H1 (cell line): ENCODE data around the gene PRR35.

ENCODE experiments used
- BCL11A ChIP-seq, 2 experiments: IDR thresholded peaks; one replicate each; pipeline ENCODE4 v1.6.1; 2011; ENCODE audit warnings: low read depth in 2 of 2, low read length in 2 of 2, mild to moderate bottlenecking in 2 of 2
- CEBPB ChIP-seq: IDR thresholded peaks from 2 replicates; pipeline ENCODE4 v1.6.1; 2012; ENCODE audit warnings: low read depth, low read length
- EP300 ChIP-seq, 2 experiments: IDR thresholded peaks; 1 replicate in 1 of 2; 2 replicates in 1 of 2; pipeline ENCODE4 v1.6.1; 2011 to 2012; ENCODE audit warnings: low read depth in 2 of 2, low read length in 2 of 2, mild to moderate bottlenecking in 2 of 2, borderline replicate concordance in 1 of 2, inconsistent platforms in 1 of 2, moderate library complexity in 1 of 2
- JUND ChIP-seq: IDR thresholded peaks from 2 replicates; pipeline ENCODE4 v1.6.1; 2011; ENCODE audit warnings: mild to moderate bottlenecking, improper control_type of control experiment, low read length
- POLR2AphosphoS5 ChIP-seq: IDR thresholded peaks from 2 replicates; pipeline ENCODE4 v1.6.1; 2011; ENCODE audit warnings: low read depth, low read length
- RXRA ChIP-seq: IDR thresholded peaks from 2 replicates; pipeline ENCODE4 v1.6.1; 2011; ENCODE audit warnings: low read depth, mild to moderate bottlenecking, low read length, moderate library complexity; ENCODE audit not compliant: insufficient read depth
- SIX5 ChIP-seq: IDR thresholded peaks from 2 replicates; pipeline ENCODE4 v1.6.1; 2011; ENCODE audit warnings: mild to moderate bottlenecking, low read depth, low read length
- TF ChIP-seq, protein P1 (sequence below): IDR thresholded peaks from 2 replicates; pipeline ENCODE4 v1.6.1; 2012; ENCODE audit warnings: inconsistent platforms
- TF ChIP-seq, protein P2 (sequence below), 3 experiments: IDR thresholded peaks; 1 replicate in 2 of 3; 2 replicates in 1 of 3; pipeline versions ENCODE4 v1.5.1 to v1.6.1; 2011; ENCODE audit warnings: low read length in 3 of 3, mild to moderate bottlenecking in 3 of 3, inconsistent platforms in 2 of 3, low read depth in 1 of 3, moderate library complexity in 1 of 3; ENCODE audit not compliant: insufficient read depth in 1 of 3; ENCODE audit errors: control extremely low read depth in 1 of 3
- TF ChIP-seq, protein P3 (sequence below): IDR thresholded peaks from 2 replicates; pipeline ENCODE4 v1.6.1; 2012; ENCODE audit warnings: inconsistent platforms

DNA sequence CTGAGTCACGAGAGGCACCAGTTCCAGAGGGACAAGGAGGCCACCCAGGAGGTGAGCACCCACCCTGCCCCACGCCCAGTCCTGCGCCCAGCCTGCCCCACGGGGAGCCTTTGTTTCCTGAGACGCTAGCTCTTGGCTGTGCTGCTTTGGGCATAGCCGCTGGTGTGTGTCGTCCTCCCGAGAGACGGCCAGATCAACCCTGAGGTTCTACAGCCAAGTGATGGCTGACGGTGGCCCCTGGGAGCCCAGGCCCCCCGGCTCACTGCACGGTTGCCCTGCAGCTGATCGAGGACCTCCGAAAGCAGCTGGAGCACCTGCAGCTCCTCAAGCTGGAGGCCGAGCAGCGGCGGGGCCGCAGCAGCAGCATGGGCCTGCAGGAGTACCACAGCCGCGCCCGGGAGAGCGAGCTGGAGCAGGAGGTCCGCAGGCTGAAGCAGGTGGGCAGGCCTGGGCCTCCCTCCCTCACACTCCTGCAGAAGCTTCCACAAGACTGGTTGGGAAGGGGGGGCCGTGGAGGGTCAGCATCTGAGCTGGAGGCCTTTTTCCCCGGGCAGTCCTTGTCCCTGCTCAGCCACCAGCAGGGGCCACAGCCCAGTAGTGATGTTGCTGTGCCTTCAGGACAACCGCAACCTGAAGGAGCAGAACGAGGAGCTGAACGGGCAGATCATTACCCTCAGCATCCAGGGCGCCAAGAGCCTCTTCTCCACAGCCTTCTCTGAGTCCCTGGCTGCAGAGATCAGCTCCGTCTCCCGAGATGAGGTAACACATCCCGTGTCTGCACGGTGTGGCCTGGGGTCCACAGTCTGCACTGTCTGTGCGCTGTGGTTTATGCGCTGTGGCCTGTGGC is 40.1 kb upstream of the PRR35 start:
- TF ChIP-seq EP300 (IDR thresholded peaks at IDR 0.05; ENCODE audit: borderline replicate concordance in 1 of 2, low read depth in 2 of 2, low read length in 2 of 2) (no peak), BCL11A (IDR thresholded peaks at IDR 0.05; ENCODE audit: low read depth in 2 of 2, low read length in 2 of 2) (no peak), POLR2AphosphoS5 (no peak; the same call in 1 of the 2 replicates), SIX5 (no peak), CEBPB (no peak), RXRA (no peak), JUND (no peak)
- TF ChIP-seq, protein P1, sequence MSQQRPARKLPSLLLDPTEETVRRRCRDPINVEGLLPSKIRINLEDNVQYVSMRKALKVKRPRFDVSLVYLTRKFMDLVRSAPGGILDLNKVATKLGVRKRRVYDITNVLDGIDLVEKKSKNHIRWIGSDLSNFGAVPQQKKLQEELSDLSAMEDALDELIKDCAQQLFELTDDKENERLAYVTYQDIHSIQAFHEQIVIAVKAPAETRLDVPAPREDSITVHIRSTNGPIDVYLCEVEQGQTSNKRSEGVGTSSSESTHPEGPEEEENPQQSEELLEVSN = no peak
- TF ChIP-seq, protein P2, sequence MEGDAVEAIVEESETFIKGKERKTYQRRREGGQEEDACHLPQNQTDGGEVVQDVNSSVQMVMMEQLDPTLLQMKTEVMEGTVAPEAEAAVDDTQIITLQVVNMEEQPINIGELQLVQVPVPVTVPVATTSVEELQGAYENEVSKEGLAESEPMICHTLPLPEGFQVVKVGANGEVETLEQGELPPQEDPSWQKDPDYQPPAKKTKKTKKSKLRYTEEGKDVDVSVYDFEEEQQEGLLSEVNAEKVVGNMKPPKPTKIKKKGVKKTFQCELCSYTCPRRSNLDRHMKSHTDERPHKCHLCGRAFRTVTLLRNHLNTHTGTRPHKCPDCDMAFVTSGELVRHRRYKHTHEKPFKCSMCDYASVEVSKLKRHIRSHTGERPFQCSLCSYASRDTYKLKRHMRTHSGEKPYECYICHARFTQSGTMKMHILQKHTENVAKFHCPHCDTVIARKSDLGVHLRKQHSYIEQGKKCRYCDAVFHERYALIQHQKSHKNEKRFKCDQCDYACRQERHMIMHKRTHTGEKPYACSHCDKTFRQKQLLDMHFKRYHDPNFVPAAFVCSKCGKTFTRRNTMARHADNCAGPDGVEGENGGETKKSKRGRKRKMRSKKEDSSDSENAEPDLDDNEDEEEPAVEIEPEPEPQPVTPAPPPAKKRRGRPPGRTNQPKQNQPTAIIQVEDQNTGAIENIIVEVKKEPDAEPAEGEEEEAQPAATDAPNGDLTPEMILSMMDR (IDR thresholded peaks at IDR 0.05; ENCODE audit: control extremely low read depth in 1 of 3, insufficient read depth in 1 of 3, low read depth in 1 of 3, low read length in 3 of 3) = no peak
- TF ChIP-seq, protein P3, sequence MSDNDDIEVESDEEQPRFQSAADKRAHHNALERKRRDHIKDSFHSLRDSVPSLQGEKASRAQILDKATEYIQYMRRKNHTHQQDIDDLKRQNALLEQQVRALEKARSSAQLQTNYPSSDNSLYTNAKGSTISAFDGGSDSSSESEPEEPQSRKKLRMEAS = no peak
